Measurements from ENCODE around the gene MSANTD2. TPM values are rescaled to one million over a fixed set of nuclear protein-coding genes. Genes with fewer than 3 reads are reported as not detected.

The MSANTD2 gene
- polyA plus RNA-seq, 1 of the 3 experiments (the other 2 are of a cell fraction) = 6.4 TPM

DNA sequence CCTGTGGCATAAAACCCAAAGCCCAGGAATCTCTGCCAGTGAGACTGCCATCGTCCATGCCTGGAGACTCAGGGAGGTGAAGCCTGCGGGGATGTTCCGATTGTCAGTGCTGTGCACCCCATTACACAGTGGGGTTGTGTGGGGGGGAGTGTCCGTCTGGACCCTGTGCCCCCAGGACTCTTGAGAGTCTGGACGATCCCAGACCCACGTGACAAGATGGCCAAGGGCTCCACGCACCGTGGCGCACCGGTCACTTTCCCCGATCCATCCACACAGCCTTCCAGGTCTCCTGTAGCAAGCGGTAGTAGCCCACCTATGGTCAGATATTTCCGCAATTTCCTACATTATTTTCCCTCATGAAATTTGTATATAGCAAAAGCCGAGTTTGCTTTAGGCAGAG is 81.4 kb downstream of the MSANTD2 start:
- no peaks in the 10 kb centered on the region for H3K79me2 ChIP-seq (ENCODE audit: insufficient read depth)
- no peak overlapping the region for H3K4me2 ChIP-seq
- ChIA-PET CTCF (interaction anchor here (1.1 kb wide), 1 partner anchor 710 kb away, joined by 3 read pairs; no protein-coding TSS in a partner anchor), POLR2A (no interaction called here)
- H3K36me3 ChIP-seq (replicated peaks in 1 of 2; ENCODE audit: control insufficient read depth in 1 of 2, insufficient read depth in 2 of 2, low read length in 1 of 2) = no peaks in the 10 kb centered on the region
- no peaks in the 10 kb centered on the region for H3K9me2 ChIP-seq
- no peak for DNase-seq
- no peak overlapping the region for H3K27ac ChIP-seq (ENCODE audit: low read depth in 2 of 2, low read length in 1 of 2)
- H3K27me3 ChIP-seq (ENCODE audit: insufficient read depth) = no peaks in the 10 kb centered on the region
- H3K4me3 ChIP-seq (ENCODE audit: low read depth in 2 of 2, low read length in 1 of 2) = no peak overlapping the region
- H3F3A ChIP-seq (replicated peaks; ENCODE audit: insufficient read depth) = no peaks in the 10 kb centered on the region
- H4K20me1 ChIP-seq (ENCODE audit: insufficient read depth) = no peaks in the 10 kb centered on the region
- no peak overlapping the region for H3K9ac ChIP-seq
- H3K9me3 ChIP-seq = no peaks in the 10 kb centered on the region
- 92% methylated on average over 3 of the region's 14 CpGs for WGBS (ENCODE audit: low lambda C conversion rate)
- H2AFZ ChIP-seq (ENCODE audit: low read depth) = no peak overlapping the region
- TF ChIP-seq CHD2 (IDR thresholded peaks at IDR 0.05; ENCODE audit: low read length, partially characterized antibody) (no peak), NFIC (IDR thresholded peaks at IDR 0.05; ENCODE audit: borderline replicate concordance) (no peak), FOSL2 (IDR thresholded peaks at IDR 0.05; ENCODE audit: borderline replicate concordance, low read depth) (no peak), MAX (IDR thresholded peaks at IDR 0.05; ENCODE audit: low read depth) (no peak), GATA2 (CRISPR knock-in tag; IDR thresholded peaks at IDR 0.05) (no peak), RAD21 (IDR thresholded peaks at IDR 0.05; ENCODE audit: low read length) (no peak), RFX5 (IDR thresholded peaks at IDR 0.05; ENCODE audit: low read length) (no peak)
- peaks cover 11% of the 10 kb centered on the region in 2 experiments; a peak in 2 of 4 replicates for H3K4me1 ChIP-seq (ENCODE audit: control insufficient read depth in 1 of 2, insufficient read depth in 2 of 2, low read depth in 1 of 2, low read length in 1 of 2)

DNA sequence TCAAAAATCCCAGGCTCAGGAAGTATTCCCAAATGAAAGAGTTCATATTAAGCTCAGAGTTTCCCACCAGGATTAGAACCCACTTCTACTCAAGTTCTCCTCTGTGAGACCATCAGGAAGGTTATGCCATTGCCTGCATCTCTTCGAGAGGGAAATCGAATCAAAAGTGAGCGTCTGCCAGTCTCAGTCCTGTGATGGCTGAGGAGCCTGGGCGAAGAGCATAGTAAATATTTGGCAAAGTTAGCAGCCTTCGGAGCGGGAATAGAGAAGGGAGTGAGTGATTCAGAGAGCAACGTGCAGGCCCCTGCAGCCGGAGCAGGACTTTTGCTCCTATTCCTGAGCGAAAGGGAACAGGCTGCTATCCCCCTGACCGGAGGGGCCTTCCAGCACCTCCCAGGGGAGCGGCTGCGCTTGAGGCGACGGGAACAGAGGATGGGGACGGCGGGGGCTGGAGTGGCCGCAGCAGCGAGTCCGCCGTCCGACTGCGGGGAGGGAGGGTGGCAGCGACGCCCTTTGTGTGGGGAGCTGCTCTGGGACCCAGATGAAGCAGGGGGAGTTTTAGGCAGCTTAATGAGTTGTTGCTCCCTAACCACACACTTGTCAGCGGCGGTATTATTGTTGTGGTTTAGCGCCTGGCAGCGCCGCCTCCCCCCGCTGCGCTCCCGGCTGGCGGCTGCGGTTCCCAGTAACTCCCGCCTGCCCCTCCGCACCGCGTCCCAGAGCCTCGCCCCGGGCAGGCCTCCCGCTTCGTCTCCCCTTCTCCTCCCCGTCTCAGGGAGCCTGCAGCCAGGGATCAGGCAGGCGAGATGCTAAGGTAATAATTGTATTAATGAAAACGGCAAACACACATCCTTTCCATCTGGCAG is 82.2 kb downstream of the MSANTD2 start:
- Histone ChIP-seq H3K9me2 (no peaks in the 10 kb centered on the region), H3K4me1 (ENCODE audit: control insufficient read depth in 1 of 2, insufficient read depth in 2 of 2, low read depth in 1 of 2, low read length in 1 of 2) (peaks cover 11% of the 10 kb centered on the region in 2 experiments; a peak in 2 of 4 replicates), H3F3A (replicated peaks; ENCODE audit: insufficient read depth) (no peaks in the 10 kb centered on the region), H4K20me1 (ENCODE audit: insufficient read depth) (no peaks in the 10 kb centered on the region), H3K4me2 (peak overlapping the region; percentile 68), H3K27me3 (ENCODE audit: insufficient read depth) (no peaks in the 10 kb centered on the region), H3K79me2 (ENCODE audit: insufficient read depth) (no peaks in the 10 kb centered on the region), H2AFZ (ENCODE audit: low read depth) (peak overlapping the region; percentile 67; the same call in 1 of the 2 replicates), H3K27ac (ENCODE audit: low read depth in 2 of 2, low read length in 1 of 2) (no peak overlapping the region), H3K36me3 (replicated peaks in 1 of 2; ENCODE audit: control insufficient read depth in 1 of 2, insufficient read depth in 2 of 2, low read length in 1 of 2) (no peaks in the 10 kb centered on the region), H3K9me3 (no peaks in the 10 kb centered on the region), H3K4me3 (ENCODE audit: low read depth in 2 of 2, low read length in 1 of 2) (peak overlapping the region in 1 of 2 experiments; percentile 42; a peak in 2 of 4 replicates), H3K9ac (no peak overlapping the region)
- 15% methylated on average over 39 of the region's 45 CpGs for WGBS (ENCODE audit: low lambda C conversion rate)
- TF ChIP-seq TEAD4 (IDR thresholded peaks at IDR 0.05; ENCODE audit: borderline replicate concordance, insufficient read depth) = no peak
- CTCF ChIA-PET = interaction anchor here (0.9 to 1.7 kb wide), 6 partner anchors 16 to 119 kb away, joined by 3 to 8 read pairs (median 4); no protein-coding TSS in a partner anchor
- DNase-seq = peak; percentile 79
- POLR2A ChIA-PET = interaction anchor here (0.5 kb wide), 1 partner anchor 850 kb away, joined by 4 read pairs; no protein-coding TSS in a partner anchor

GRCh38 chr11:124717421-124717785 is 82.8 kb downstream of the MSANTD2 start:
- Histone ChIP-seq H2AFZ (ENCODE audit: low read depth) (peak overlapping the region; percentile 67; the same call in 1 of the 2 replicates), H3K27me3 (ENCODE audit: insufficient read depth) (no peaks in the 10 kb centered on the region), H3K4me1 (ENCODE audit: control insufficient read depth in 1 of 2, insufficient read depth in 2 of 2, low read depth in 1 of 2, low read length in 1 of 2) (peaks cover 11% of the 10 kb centered on the region in 2 experiments; a peak in 2 of 4 replicates), H4K20me1 (ENCODE audit: insufficient read depth) (no peaks in the 10 kb centered on the region), H3K4me3 (ENCODE audit: low read depth in 2 of 2, low read length in 1 of 2) (no peak overlapping the region), H3K27ac (ENCODE audit: low read depth in 2 of 2, low read length in 1 of 2) (no peak overlapping the region), H3F3A (replicated peaks; ENCODE audit: insufficient read depth) (no peaks in the 10 kb centered on the region), H3K36me3 (replicated peaks in 1 of 2; ENCODE audit: control insufficient read depth in 1 of 2, insufficient read depth in 2 of 2, low read length in 1 of 2) (no peaks in the 10 kb centered on the region), H3K9me3 (no peaks in the 10 kb centered on the region), H3K9me2 (no peaks in the 10 kb centered on the region), H3K4me2 (peak overlapping the region; percentile 68; the same call in 1 of the 2 replicates), H3K9ac (no peak overlapping the region), H3K79me2 (ENCODE audit: insufficient read depth) (no peaks in the 10 kb centered on the region)
- 82% methylated on average over 7 of the region's 7 CpGs for WGBS (ENCODE audit: low lambda C conversion rate)
- DNase-seq = no peak
- ChIA-PET POLR2A (no interaction called here), CTCF (interaction anchor here (0.9 to 1.7 kb wide), 6 partner anchors 17 to 119 kb away, joined by 3 to 8 read pairs (median 4); no protein-coding TSS in a partner anchor)
- TF ChIP-seq ELF1 (IDR thresholded peaks at IDR 0.05) (no peak), RFX5 (IDR thresholded peaks at IDR 0.05; ENCODE audit: low read length) (no peak), GATA2 (CRISPR knock-in tag; IDR thresholded peaks at IDR 0.05) (no peak), NFIC (IDR thresholded peaks at IDR 0.05; ENCODE audit: borderline replicate concordance) (no peak), SMC3 (IDR thresholded peaks at IDR 0.05; ENCODE audit: low read depth, low read length) (no peak), EP300 (IDR thresholded peaks at IDR 0.05; ENCODE audit: borderline replicate concordance in 1 of 2, low read depth in 1 of 2, low read length in 1 of 2) (no peak), TEAD4 (IDR thresholded peaks at IDR 0.05; ENCODE audit: borderline replicate concordance, insufficient read depth) (no peak), MEF2A (IDR thresholded peaks at IDR 0.05; ENCODE audit: borderline replicate concordance, low read depth) (no peak), RXRA (IDR thresholded peaks at IDR 0.05; ENCODE audit: borderline replicate concordance, low read depth) (no peak), RCOR1 (IDR thresholded peaks at IDR 0.05; ENCODE audit: low read length) (no peak), FOSL2 (IDR thresholded peaks at IDR 0.05; ENCODE audit: borderline replicate concordance, low read depth) (no peak), MXI1 (IDR thresholded peaks at IDR 0.05; ENCODE audit: low read depth, low read length) (no peak), POLR2AphosphoS5 (IDR thresholded peaks at IDR 0.05; ENCODE audit: low read depth, low read length) (no peak)
- TF ChIP-seq, protein P1, sequence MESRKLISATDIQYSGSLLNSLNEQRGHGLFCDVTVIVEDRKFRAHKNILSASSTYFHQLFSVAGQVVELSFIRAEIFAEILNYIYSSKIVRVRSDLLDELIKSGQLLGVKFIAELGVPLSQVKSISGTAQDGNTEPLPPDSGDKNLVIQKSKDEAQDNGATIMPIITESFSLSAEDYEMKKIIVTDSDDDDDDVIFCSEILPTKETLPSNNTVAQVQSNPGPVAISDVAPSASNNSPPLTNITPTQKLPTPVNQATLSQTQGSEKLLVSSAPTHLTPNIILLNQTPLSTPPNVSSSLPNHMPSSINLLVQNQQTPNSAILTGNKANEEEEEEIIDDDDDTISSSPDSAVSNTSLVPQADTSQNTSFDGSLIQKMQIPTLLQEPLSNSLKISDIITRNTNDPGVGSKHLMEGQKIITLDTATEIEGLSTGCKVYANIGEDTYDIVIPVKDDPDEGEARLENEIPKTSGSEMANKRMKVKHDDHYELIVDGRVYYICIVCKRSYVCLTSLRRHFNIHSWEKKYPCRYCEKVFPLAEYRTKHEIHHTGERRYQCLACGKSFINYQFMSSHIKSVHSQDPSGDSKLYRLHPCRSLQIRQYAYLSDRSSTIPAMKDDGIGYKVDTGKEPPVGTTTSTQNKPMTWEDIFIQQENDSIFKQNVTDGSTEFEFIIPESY (IDR thresholded peaks at IDR 0.05; ENCODE audit: borderline replicate concordance, low read depth) = no peak
- TF ChIP-seq, protein P2, sequence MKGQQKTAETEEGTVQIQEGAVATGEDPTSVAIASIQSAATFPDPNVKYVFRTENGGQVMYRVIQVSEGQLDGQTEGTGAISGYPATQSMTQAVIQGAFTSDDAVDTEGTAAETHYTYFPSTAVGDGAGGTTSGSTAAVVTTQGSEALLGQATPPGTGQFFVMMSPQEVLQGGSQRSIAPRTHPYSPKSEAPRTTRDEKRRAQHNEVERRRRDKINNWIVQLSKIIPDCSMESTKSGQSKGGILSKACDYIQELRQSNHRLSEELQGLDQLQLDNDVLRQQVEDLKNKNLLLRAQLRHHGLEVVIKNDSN (IDR thresholded peaks at IDR 0.05; ENCODE audit: borderline replicate concordance, low read depth) = no peak

Data from SK-N-SH (cell line).